GM12801 (cell line): Measurements from ENCODE around the gene DNMT3A.

ENCODE experiments used
- TF ChIP-seq, protein P1 (sequence below): IDR thresholded peaks from one replicate; pipeline ENCODE4 v1.5.1; 2011; ENCODE audit warnings: control low read depth; ENCODE audit not compliant: insufficient read length; ENCODE audit errors: extremely low read depth

Gene DNMT3A

DNA sequence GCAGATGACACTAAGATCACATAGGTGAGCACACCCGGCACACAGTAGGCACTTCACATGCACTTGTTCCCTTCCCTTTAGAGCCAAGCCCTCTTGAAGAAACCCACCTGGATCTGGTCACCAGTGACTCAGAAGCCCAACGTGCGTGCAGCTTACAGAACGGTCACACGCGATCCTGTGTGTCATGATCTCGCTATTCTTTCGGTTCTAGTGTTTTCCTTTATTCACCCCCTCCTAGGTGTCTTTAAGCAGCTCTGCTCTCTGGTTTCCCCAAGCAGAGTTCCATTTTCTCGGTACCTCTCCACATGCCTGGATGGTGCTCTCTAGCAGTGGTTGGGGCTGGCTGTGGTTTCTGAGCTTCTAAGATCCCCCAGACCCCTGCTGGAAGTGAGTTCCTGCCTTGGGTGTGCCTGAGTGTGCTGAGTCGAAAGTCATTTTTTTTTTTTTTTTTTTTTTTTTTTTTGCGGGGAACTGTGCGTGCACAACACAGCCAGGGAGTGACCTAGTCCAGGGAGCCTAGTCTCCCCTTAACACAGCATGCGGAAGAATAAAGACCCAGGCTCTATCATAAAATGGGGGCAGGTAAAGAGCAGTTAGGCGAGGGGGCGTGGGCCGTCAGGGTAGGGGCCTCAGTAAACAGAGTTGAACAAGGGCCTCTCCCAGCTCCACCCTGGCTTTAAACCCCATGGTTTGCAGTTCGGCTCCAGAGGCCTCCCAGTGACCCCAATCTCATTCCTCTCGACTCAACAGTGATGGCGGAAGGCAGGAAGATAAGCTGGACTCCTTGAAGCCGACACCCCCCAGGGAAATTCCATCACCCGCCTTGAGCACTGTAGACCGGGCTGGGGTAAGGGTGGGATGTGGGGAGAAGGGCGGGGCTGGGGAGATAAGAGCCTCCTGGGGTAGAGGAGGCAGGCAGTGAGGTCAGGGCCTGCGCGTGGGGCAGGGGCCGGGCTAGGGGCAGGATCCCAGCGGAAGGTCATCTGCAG lies 29.8 kb upstream of the DNMT3A start:
- TF ChIP-seq, protein P1, sequence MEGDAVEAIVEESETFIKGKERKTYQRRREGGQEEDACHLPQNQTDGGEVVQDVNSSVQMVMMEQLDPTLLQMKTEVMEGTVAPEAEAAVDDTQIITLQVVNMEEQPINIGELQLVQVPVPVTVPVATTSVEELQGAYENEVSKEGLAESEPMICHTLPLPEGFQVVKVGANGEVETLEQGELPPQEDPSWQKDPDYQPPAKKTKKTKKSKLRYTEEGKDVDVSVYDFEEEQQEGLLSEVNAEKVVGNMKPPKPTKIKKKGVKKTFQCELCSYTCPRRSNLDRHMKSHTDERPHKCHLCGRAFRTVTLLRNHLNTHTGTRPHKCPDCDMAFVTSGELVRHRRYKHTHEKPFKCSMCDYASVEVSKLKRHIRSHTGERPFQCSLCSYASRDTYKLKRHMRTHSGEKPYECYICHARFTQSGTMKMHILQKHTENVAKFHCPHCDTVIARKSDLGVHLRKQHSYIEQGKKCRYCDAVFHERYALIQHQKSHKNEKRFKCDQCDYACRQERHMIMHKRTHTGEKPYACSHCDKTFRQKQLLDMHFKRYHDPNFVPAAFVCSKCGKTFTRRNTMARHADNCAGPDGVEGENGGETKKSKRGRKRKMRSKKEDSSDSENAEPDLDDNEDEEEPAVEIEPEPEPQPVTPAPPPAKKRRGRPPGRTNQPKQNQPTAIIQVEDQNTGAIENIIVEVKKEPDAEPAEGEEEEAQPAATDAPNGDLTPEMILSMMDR, result no peak

DNA sequence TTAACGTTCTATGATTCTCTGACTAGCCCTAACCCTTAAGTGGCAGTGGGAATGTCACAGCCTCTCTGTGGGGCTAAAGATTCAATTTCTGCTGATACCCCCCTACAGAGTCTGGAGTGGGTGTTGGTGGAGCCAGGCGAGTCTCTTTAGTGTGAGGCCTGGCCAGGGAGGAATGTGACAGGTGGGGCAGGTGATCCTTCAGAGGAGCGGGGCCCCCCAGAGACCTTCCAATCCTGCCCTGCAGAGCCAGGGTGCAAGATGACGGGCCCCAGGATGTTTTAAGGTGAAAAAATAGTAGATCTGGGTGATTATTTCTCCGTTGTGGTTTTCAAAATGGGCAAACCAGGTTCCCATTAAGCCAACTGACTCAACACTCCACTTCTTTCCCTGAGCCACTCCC lies 28.2 kb upstream of the DNMT3A start:
- TF ChIP-seq, protein P1, result no peak

DNA sequence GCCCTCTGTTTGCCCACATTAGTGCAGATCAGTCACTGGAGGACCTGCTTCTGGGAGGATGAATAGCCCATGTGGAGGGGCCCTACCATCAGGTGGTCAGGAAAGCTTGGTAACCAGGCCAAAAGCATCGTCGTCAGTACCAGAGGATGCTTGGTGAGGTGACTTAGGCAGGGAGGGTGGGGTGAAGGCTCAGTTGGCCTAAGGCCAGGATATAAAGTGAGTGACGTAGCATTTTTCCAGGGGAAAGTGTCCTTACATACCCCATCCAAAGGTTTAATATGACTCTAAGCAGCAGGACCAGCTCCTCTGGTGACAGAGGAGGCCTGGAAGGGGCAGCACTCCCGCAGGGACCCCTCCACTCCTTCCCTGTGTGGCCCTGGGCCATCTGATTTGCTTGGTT lies 27.7 kb upstream of the DNMT3A start:
- TF ChIP-seq, protein P1, result no peak

DNA sequence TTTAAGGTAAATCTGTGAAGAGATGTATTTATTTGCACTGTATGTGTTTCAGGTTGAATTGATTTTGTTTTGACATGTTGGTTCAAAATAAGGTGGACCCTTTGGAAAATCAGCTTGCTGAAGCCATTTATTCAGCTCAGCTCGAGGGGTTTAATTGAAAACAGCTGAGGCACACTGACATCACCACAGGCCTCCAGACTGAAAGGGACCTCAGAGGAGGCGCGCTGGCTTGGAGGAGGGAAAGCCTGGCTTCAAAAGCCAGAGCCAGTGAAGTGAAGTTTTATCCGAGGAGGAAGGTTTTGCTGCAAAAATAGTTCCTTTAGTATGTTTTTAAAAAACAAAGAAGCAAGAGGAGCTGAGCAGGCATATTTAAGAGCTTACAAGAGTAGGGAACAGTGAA lies 26.9 kb upstream of the DNMT3A start:
- TF ChIP-seq, protein P1, result no peak

DNA sequence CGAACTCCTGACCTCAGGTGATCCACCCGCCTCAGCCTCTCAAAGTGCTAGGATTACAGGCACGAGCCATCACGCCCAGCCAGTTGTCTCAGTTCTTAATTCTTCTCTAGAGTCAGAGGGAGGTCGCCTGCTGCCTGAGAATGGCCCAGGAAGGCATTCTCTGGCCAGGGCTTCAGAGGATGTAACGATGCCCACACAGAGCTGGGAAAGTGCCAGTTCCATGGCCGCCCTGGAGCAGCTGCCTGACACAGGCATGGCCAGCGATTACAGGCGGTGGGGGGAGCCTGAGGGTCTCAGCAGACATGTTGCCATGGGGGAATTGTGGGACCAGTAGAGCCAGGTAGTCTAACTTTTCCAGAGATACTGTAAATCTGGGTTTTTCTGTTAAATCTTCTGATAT lies 25.6 kb upstream of the DNMT3A start:
- TF ChIP-seq, protein P1, result no peak

DNA sequence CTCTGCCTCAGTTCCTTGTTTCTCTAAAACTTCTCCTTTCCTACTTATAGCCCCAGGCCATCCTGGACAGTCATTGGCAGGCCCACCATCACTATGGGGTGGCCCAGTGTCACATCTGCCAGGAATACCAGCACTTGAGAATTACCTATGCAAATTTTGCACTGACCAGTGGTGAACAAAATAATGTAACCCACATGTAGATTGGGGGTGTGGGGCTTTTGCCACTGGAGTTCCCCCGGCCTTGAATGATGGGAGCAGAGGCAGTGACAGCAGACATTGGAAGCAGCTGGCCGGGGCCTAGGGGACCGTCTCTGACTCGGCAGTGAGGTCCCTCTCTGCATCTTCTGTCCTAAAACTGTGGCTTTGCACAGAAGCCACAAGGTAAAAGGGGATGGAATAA lies 24.9 kb upstream of the DNMT3A start:
- TF ChIP-seq, protein P1, result no peak

DNA sequence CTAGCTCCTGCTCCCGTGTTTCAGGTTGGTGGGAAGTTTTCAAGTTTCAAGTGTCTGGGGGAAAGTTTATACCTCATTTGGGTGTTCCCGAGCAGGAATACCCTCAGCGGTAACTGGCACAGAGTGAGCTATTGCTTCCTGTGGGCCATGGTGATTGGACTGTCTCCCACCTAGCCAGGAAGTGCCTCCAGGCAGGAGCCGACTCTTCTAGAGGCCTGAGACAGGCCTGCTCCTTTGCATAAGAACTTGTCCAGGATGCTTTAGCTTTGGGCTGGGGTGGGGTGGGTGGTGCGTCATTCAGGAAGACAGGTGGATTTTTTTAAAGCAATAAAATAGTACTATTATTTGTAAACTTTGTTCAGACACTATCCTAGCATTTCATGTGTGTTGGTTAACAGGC lies 23.5 kb upstream of the DNMT3A start:
- TF ChIP-seq, protein P1, result no peak
